ENCODE data around the gene AUP1.

The AUP1 gene

GRCh38 chr2:74535440-74535965 is 6.0 kb upstream of the AUP1 start:
- ATAC-seq, result no peak
- TF ChIP-seq PATZ1 (CRISPR knock-in tag; IDR thresholded peaks at IDR 0.05; ENCODE audit: borderline replicate concordance), result no peak
- no peak for TF ChIP-seq CSDC2 (CRISPR knock-in tag; IDR thresholded peaks at IDR 0.05)
- no peak for TF ChIP-seq ZC3H10 (CRISPR knock-in tag; IDR thresholded peaks at IDR 0.05)
- no peak for TF ChIP-seq ZNF70 (CRISPR knock-in tag; IDR thresholded peaks at IDR 0.05)
- no peak for TF ChIP-seq ARNTL (CRISPR knock-in tag; IDR thresholded peaks at IDR 0.05; ENCODE audit: borderline replicate concordance, low read depth)
- no peak for TF ChIP-seq TSHZ2 (CRISPR knock-in tag; IDR thresholded peaks at IDR 0.05)
- TF ChIP-seq PPARA (CRISPR knock-in tag; IDR thresholded peaks at IDR 0.05; ENCODE audit: borderline replicate concordance), result no peak
- TF ChIP-seq ISL1 (CRISPR knock-in tag; IDR thresholded peaks at IDR 0.05), result no peak
- no peak for TF ChIP-seq ZNF8 (CRISPR knock-in tag; IDR thresholded peaks at IDR 0.05)
- TF ChIP-seq POU6F1 (CRISPR knock-in tag; IDR thresholded peaks at IDR 0.05; ENCODE audit: borderline replicate concordance, low read depth), result no peak
- no peak for TF ChIP-seq CREB5 (CRISPR knock-in tag; IDR thresholded peaks at IDR 0.05; ENCODE audit: low read depth)
- no peak for TF ChIP-seq ZNF565 (CRISPR knock-in tag; conservative IDR thresholded peaks at IDR 0.05; ENCODE audit: low read depth)
- TF ChIP-seq ESRRG (CRISPR knock-in tag; IDR thresholded peaks at IDR 0.05), result no peak

- TF ChIP-seq CREB5 (CRISPR knock-in tag; IDR thresholded peaks at IDR 0.05; ENCODE audit: low read depth) (no peak), ZFP30 (CRISPR knock-in tag; IDR thresholded peaks at IDR 0.05) (no peak)
- no peak for ATAC-seq
Observed at GRCh38 chr2:74534411-74534810, 4.9 kb upstream of the AUP1 start.

- TF ChIP-seq POU6F1 (CRISPR knock-in tag; IDR thresholded peaks at IDR 0.05; ENCODE audit: borderline replicate concordance, low read depth) (no peak), ZFP3 (CRISPR knock-in tag; IDR thresholded peaks at IDR 0.05) (no peak), PPARA (CRISPR knock-in tag; IDR thresholded peaks at IDR 0.05; ENCODE audit: borderline replicate concordance) (no peak), ESRRG (CRISPR knock-in tag; IDR thresholded peaks at IDR 0.05) (no peak), PATZ1 (CRISPR knock-in tag; IDR thresholded peaks at IDR 0.05; ENCODE audit: borderline replicate concordance) (no peak), OSR1 (CRISPR knock-in tag; IDR thresholded peaks at IDR 0.05) (no peak), CREB5 (CRISPR knock-in tag; IDR thresholded peaks at IDR 0.05; ENCODE audit: low read depth) (no peak), TCF4 (CRISPR knock-in tag; IDR thresholded peaks at IDR 0.05; ENCODE audit: borderline replicate concordance) (no peak), ARNTL (CRISPR knock-in tag; IDR thresholded peaks at IDR 0.05; ENCODE audit: borderline replicate concordance, low read depth) (no peak), SNAI2 (CRISPR knock-in tag; IDR thresholded peaks at IDR 0.05) (no peak), TOX (CRISPR knock-in tag; IDR thresholded peaks at IDR 0.05; ENCODE audit: borderline replicate concordance) (no peak), ISL1 (CRISPR knock-in tag; IDR thresholded peaks at IDR 0.05) (no peak), CSDC2 (CRISPR knock-in tag; IDR thresholded peaks at IDR 0.05) (no peak), GLIS3 (CRISPR knock-in tag; IDR thresholded peaks at IDR 0.05) (no peak), ZNF565 (CRISPR knock-in tag; conservative IDR thresholded peaks at IDR 0.05; ENCODE audit: low read depth) (no peak), RARB (CRISPR knock-in tag; IDR thresholded peaks at IDR 0.05) (no peak)
- ATAC-seq, result no peak
Observed at GRCh38 chr2:74533464-74533863, 4.0 kb upstream of the AUP1 start.

Data from SK-N-SH treated with all-trans-retinoic acid at 6 μM for 48 hours (cell line).